DMS114 treated with DMSO at 0.1 percent for 48 hours (cell line): ENCODE results near the gene ZAP70.
"Not testable (repeated sequence)": the region's sequence is repeated elsewhere in the genome, so short reads cannot be mapped to it uniquely, and the experiment has no call there.

Experiments
- DNase-seq: peaks from one replicate; lab custom pipeline; 2025; ENCODE audit not compliant: unreplicated experiment; lab: John Stamatoyannopoulos, UW

Gene ZAP70

DNA sequence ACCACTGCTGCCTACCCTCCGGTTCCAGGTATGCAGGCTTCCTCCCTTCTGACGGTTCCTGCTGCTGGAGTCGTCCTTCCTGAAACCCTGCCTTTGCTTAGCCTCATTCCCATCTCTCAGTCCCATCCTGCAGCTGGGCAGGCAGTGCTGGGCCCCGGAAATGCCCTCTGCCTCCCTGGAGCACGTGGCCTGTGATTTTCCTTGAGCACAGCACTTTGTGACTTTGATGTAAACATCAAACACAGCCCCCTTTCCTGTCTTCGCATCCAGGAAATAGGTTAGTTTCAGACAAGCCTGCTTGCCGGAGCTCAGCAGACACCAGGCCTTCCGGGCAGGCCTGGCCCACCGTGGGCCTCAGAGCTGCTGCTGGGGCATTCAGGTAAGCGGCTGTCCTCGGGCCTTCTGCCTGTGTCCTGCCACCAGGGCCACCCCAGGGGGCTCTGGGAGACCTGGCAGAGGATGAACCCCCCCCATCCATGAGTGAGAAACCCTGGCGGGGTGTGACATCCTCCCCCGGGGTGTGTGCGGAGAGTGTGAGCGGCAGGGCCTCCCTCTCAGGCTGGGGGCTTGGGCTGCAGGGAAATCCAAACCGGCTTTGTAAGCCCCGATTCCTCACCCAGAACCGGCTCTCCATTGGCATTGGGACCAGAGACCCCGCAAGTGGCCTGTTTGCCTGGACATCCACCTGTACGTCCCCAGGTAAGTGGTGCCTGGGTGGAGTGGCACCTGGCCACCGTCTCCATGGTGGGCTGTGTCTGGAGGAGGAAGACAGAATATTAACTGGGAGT, at the start of gene ZAP70:
ZAP70 (plus strand) TSS at position 281 of the 788 bp plus-strand sequence. CDS start 10,461 bp downstream, outside the sequence.
- no peak for DNase-seq

DNA sequence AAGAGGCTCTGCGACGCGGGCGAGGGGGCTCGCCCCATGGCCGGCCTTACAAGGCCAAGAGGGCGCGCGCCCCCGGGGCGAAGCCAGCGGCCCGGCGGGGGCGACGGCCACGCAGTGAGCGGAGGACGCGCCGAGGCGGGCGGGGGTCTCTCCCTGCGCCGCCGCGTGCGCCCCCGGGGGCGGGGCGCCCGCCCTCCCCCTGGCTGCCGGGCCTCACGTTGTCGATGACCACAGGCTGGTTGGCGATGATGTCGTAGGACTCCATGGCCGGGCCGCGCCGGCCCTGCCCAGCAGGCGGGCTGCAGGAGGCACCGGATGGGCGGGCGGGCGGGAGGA, 49.8 kb upstream of the ZAP70 start:
- DNase-seq = no peak

DNA sequence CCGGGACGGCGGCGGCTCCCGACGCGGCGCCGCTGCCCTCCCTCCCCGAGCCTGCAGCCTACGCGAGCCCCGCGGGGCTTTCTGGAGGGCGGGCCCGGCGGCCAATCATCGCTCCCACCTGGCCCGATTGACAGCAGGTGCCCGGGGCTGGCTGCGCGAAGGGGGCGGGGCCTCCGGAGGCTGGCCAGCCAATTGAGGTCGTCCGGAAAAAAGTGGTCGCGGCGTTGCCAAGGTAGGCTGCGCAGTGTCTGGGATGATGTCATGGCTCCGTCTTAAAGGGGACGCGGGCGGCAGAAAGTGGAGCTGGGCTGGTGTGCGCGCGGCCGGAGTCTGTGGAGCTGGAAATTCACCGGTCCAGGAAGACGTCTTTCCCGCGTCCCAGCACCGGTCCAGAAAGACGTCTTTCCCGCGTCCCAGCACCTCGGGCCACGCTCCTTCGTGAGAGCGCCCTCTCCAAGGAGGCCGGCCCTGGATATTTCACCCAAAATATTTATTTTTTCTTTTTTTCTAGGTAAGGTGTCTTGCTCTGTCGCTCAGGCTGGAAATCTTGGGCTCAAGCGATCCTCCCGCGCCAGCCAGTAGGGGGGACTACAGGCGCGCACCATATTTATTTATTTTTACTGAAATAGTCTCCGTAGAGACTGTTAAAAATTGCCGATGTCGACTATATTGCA, 49.3 kb upstream of the ZAP70 start, which contains the start of gene ACTR1B:
ACTR1B (minus strand) TSS at position 83 of the 674 bp plus-strand sequence. CDS start 154 bp downstream, outside the sequence.
- peak; percentile 99 for DNase-seq

DNA sequence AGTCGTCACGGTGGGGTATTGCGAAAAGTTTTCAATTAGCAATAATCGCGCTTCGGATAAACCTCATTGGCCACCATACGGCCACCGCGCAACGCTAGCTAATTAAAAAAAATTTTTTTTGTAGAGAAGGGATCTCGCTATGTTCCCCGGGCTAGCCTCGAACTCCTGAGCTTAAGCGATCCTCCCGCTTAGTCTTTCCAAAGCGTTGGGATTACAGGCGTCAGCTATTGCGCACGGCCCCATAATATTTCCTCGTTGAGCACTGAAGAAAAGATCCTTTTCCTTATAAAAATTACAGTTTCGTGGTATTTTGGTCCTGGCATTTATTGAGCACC, 48.8 kb upstream of the ZAP70 start:
- no peak for DNase-seq

DNA sequence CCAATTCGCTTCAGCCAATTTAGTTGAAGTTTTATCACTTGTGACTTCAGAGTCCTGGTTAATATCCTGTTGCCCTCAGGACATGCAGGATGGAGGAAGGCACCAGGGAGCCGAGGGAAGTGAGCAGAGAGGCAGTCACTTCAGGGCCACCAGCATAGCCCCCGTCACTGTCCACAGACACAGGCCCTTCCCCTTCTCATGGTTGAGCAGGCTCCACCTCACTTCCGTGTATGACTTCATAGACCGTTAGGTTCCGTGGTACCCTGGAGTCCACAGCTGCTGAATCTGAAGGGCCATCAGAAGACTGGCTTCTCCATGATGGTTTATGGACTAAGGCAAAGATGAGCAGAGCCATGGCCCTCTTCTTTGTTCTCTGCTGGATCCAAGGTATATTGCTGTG, 43.9 kb upstream of the ZAP70 start, which contains the start of gene C2orf92:
C2orf92 (plus strand) TSS at position 266 of the 400 bp plus-strand sequence; CDS start at position 342, 76 bp downstream.
- no peak for DNase-seq

DNA sequence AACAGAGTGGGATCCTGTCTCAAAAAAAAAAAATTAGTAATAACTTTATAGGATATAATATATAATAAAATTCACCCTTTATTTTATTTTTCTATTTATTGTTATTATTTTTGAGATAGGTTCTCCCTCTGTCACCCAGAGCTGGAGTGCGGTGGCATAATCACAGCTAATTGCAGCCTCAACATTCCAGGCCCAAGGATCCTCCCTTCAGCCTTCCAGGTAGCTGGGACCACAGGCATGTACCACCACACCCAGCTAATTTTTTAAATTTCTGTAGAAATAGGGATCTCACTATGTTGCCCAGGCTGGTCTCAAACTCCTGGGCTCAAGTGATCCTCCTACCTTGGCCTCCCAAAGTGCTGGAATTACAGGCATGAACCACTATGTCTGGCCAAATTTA, 42.9 kb upstream of the ZAP70 start:
- DNase-seq = no peak

DNA sequence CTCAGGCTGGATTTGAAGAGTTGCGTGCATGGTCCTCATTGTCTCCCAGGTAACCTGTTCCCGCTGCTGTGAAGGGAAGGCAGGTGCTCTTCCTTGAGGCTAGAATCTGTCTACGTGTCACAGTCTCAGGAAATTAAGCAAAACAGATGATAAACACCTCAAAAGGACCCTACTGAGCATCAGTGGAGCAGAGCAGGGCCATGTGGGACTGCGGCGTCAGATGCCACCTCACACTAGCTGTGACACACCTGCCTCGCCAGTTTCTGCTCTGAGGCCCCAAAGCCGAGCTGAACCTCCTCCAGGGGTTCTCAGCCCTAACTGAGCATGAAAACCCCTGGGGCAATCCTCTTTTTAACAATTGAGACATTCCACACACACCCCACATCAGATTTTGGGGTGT, 41.9 kb upstream of the ZAP70 start:
- DNase-seq = no peak

DNA sequence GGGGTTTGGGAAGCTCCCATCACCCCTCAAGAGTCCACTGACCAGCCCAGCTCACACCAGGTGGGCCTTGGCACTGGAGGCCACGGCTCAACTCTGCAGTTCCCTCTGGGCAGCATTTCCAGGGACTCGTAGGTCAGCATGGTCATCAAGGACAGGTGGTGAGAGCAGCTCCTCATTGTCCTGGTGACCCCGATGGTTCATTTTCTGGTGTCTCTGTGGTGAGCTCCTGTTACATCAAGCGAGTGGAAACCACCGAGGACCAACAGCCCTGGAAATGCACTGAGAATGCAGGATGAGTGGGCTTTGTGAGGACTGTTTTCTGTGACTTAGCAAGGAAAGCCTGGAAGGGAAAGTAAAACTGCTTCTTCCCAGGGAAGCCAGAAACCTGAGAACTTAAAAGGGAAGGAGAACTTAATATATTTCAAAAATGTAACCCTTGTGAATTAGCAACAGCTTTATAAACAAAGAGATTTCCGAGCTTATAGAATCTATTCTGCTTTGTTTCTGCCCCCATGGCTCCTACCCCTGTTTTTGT, 40.7 kb upstream of the ZAP70 start:
- not testable (repeated sequence) for DNase-seq

DNA sequence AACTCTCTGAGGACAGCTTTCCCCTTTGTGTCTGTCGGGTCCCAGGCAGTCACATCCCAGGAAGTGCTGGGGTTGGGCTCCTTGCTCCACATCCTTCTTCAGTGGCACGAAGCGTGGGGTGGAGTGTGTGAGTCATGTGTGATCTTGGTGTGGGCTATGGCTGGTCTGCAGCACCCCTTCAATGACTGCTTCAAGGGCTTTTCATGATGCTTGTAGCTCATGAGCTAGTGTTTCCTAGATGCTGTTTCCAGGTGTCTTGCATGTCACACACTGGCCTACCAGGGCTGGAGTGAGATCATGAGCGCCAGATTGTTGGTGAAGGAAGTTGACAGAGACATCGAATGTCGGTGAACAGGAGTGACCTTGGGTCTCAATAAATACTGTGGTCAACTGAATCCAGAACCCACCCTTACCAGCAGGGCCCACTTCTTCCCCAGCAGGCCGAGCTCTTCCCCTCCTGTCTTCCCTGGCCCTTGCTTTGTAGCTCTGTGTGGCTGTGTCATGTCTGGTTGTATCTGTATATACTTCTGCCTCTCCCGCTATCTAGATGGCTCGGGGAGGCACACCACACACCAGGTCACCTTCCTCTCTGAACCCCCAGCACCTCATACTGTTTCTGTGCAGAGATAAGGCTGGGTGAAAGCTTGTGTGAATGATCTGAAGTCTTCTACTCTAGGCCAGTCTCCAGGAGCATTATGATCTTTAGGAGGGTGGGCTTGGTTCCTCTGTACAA, 40.0 kb upstream of the ZAP70 start:
- DNase-seq = no peak

DNA sequence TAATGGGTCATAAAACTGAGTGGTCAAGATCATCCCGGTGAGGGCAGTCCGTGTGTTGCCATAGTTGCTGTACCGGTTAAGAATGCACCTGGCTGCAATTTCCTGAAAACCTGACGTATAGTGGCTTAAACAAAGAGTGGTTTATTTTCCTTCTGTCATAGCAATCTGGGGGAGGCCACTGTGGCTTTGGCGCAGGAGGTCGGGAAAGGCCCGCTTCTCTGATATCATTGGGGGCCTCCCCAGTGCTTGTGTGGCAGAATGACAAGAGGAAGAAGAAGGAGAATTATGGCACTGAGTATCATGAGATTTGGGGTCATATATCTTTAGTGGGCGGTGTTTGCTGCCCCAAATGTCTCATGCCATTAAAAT, 39.5 kb upstream of the ZAP70 start:
- no peak for DNase-seq

DNA sequence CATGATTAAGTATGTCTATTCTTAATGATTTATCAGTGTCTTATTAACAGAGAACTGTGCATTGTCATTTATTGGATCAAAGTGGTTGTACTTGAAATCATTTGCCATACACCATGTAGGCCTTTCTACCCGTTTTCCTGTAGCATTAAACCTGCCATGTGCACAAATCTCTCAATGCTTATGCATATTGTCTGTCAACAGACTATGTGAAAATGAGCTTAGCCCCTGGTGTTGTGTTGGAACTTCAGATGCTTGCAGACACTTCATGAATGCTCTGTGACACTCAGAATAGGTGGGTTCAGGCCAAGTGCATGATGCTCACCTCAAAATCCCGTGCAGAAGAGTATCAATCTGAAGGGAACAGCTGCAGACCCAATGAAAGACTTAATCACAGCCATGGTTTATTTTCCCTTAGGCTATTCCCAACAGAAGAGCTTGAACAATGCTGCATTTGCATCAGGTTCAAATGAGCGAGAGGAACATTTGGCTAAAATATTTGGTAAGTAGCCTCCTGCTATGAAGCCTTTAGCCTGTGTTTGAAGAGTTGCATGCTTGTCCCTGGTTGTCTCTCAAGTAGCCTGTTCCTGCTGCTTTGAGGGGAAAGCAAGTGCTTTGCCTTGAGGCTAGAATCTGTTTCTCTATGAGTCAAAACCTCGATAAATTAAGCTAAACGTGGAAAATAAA, 37.8 kb upstream of the ZAP70 start:
- no peak for DNase-seq

DNA sequence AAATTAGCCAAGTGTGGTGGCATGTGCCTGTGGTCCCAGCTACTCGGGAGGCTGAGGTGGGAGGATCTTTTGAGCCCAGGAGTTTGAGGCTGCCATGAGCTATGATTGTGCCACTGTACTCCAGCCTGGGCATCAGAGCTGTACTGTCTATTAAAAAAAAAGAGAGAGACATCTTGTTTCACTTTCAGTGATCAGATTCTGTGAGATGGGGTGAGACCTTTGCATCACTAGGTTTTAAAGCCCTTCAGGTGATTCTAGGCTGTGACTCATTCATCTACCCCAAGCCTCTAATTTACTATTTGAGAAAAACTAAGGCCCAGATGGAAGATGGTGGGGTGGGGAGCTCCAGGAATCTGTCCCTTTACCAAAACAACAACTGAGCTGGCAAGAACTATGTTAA, 36.8 kb upstream of the ZAP70 start:
- DNase-seq = no peak

DNA sequence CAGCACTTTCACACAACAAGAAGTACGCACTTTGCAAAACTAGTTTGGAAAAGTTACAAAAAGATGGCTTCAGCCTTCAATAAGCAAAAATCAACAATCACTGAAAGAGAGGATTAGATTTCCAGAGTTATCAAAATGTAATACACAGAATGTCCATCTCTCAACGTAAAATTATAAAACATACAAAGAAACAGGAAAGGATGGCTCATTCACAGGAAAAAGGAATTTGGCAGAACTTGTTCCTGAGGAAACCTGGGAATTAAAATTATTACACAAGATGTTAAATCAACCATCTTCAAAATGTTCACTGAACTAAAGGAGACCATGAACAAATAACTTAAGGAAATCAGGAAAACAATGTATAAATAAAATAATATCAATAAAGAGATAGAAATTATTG, 35.9 kb upstream of the ZAP70 start:
- no peak for DNase-seq

DNA sequence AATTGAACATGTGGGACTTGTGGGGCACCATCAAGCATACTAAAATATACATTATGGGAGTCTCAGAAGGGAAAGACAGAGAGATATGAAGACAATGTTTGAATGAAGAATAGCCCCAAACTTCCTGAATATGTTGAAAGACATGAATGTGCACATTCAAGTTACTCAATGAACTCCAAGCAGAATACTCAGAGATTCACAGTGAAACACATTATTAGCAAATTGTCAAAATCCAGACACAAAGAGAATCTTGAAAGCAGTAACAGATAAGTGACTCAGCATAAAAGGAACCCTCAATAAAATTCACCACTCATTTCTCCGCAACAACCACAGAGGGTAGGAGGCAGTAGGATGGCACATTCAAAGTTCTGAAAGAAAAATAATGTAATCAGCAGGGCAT, 35.1 kb upstream of the ZAP70 start:
- no peak for DNase-seq

DNA sequence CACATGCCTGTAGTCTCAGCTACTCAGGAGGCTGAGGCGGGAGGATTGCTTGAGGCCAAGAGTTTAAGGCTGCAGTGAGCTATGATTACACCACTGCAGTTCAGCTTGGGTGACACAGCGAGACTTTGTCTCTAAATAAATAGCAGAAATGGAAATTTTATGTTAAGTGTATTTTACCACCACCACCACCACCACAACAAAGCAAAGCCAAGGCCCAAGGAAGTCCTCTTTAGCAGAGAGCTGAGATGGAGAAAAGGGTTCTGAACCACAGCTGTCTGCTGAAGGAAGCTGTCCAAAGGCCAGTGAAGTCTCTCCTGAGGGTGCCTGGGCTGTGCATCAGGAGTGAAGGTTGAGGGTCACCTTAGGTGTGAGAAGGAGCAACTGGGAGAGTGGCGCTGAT, 26.1 kb upstream of the ZAP70 start:
- DNase-seq = not testable (repeated sequence)

DNA sequence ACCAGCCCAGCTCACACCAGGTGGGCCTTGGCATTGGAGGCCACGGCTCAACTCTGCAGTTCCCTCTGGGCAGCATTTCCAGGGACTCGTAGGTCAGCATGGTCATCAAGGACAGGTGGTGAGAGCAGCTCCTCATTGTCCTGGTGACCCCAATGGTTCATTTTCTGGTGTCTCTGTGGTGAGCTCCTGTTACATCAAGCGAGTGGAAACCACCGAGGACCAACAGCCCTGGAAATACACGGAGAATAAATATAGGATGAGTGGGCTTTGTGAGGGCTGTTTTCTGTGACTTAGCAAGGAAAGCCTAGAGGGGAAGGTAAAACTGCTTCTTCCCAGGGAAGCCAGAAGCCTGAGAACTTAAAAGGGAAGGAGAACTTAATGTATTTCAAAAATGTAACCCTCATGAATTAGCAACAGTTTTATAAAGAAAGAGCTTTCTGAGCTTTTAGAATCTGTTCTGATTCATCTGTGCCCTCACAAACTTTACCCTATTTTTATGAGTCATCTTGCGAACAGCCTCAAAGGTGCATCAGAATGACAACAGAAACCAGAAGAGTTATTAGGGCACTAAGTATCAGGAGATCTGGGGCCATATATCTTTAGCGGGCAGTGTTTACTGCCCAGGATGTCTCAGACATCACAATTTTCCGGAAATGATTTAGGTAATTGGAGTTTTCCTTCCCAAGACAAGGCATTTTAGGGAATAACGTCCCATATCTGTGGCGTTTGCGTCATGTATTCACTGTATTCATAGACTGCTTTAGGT, 25.1 kb upstream of the ZAP70 start:
- no peak for DNase-seq

DNA sequence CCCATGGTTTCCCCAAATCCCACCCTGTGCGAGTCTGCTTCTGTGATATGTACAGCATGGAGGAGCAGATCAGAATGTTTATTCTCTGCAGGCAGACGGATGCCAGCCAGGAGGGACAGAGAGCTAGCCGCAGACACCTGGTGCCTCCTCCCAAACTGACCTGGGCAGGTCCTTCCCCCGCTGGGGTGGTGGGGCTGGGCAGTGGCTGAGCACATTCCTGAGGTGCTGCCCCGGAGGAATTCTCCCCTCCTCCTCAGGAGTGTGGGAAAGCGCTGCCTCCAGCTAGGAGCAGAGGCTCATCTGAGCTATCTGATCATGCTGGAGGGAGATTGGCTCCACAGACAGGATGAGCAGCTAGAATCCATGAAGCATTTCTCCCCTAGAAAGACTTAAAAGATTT, 22.2 kb upstream of the ZAP70 start:
- no peak for DNase-seq

DNA sequence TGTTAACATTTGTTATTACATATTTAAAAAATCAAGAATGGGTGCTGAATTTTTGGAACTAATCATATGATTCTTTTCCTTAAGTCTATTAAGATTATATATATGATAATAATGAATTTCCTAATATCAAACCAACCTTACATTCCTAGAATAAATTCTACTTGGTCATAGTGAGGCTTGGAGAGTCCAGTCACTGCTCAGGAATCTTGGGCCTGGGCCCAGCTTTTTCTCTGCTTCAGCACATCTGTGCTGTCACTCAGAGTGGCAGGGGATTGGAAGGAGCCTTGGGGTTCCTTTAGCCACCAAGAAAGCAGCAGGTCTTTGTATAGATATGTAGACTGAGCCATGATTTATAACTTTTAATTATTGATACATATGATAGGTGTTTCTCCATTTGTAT, 19.9 kb upstream of the ZAP70 start:
- no peak for DNase-seq

DNA sequence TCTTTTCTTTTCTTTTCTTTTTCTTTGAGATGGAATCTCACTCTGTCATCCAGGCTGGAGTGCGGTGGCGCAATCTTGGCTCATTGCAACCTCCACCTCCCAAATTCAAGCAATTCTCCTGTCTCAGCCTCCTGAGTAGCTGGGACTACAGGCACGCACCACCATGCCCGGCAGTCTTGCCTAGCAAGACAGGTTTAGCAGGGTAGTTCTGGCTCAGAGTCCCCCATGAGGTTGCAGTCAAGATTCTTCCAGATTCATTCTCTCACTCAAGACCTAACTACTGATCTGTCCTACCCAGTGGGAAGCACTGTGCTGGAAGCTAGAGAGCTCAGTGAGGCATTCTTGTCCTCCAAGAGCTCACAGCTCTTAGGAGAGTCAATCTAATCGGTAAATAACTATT, 17.6 kb upstream of the ZAP70 start:
- DNase-seq = no peak
